AML-193 (cell line): ENCODE data around the gene STARD9.
"Not testable (repeated sequence)": the region's sequence is repeated elsewhere in the genome, so short reads cannot be mapped to it uniquely, and the experiment has no call there.

Source experiments
- DNase-seq, 2 experiments: peaks; one replicate each; lab custom pipeline; 2025; lab: John Stamatoyannopoulos, UW

Gene STARD9

GRCh38 chr15:42627485-42627884, 52.1 kb downstream of the STARD9 start:
- DNase-seq: no peak

GRCh38 chr15:42628761-42629160, 53.4 kb downstream of the STARD9 start:
- DNase-seq: no peak

- DNase-seq: no peak
These were observed 56.8 kb downstream of the STARD9 start for GRCh38 chr15:42632105-42632675.

GRCh38 chr15:42640109-42640508, 64.7 kb downstream of the STARD9 start:
- no peak for DNase-seq

GRCh38 chr15:42650208-42651066, 75.0 kb downstream of the STARD9 start:
- DNase-seq: peak; percentile 78 to 79

GRCh38 chr15:42665827-42666226, 90.4 kb downstream of the STARD9 start:
- DNase-seq: no peak

GRCh38 chr15:42667855-42668254, 92.4 kb downstream of the STARD9 start:
- DNase-seq: no peak

- no peak for DNase-seq
These were observed 95.0 kb downstream of the STARD9 start for GRCh38 chr15:42670451-42670850.

- DNase-seq: no peak
These were observed 97.0 kb downstream of the STARD9 start for GRCh38 chr15:42672444-42672843.

GRCh38 chr15:42674472-42674871, 99.1 kb downstream of the STARD9 start:
- no peak for DNase-seq

- DNase-seq: no peak
These were observed 99.6 kb downstream of the STARD9 start for GRCh38 chr15:42675021-42675420.

- DNase-seq: no peak
These were observed 104.1 kb downstream of the STARD9 start for GRCh38 chr15:42679285-42680141.

GRCh38 chr15:42680142-42680482, 104.7 kb downstream of the STARD9 start:
- not testable (repeated sequence) for DNase-seq

GRCh38 chr15:42681119-42681518, 105.7 kb downstream of the STARD9 start:
- no peak for DNase-seq

GRCh38 chr15:42686281-42686680, 110.9 kb downstream of the STARD9 start:
- DNase-seq: no peak

GRCh38 chr15:42687740-42688139, 112.3 kb downstream of the STARD9 start:
- DNase-seq: no peak

GRCh38 chr15:42688301-42688700, 112.9 kb downstream of the STARD9 start:
- DNase-seq: no peak

GRCh38 chr15:42691308-42691707, 115.9 kb downstream of the STARD9 start:
- no peak for DNase-seq

GRCh38 chr15:42691770-42692169, 116.4 kb downstream of the STARD9 start:
- DNase-seq: no peak

GRCh38 chr15:42692536-42692935, 117.1 kb downstream of the STARD9 start:
- no peak for DNase-seq

GRCh38 chr15:42692997-42693396, 117.6 kb downstream of the STARD9 start:
- no peak for DNase-seq

GRCh38 chr15:42693496-42693895, 118.1 kb downstream of the STARD9 start:
- DNase-seq: no peak

GRCh38 chr15:42693942-42694341, 118.5 kb downstream of the STARD9 start:
- no peak for DNase-seq
